ENCODE data around the gene KMT5B. TPM values are rescaled to one million over a fixed set of nuclear protein-coding genes. Genes with fewer than 3 reads are reported as not detected.
A peak's percentile ranks its signal among the peaks of the same experiment; 100 is the strongest.

KMT5B gene
- total and polyA plus RNA-seq, 2 of the 4 experiments (the other 2 are of a cell fraction) = 11.2 to 13.4 TPM

- ChIA-PET POLR2A (ENCODE audit: unreplicated experiment) (no interaction called here), CTCF (interaction anchor here (0.6 kb wide), 1 partner anchor 11 kb away, joined by 3 read pairs; no protein-coding TSS in a partner anchor)
- Histone ChIP-seq H4K91ac (ENCODE audit: insufficient read depth, low read depth, low read length) (no peak overlapping the region), H3K4me1 (ENCODE audit: control insufficient read depth, insufficient read depth, low read length) (peaks cover 11% of the 10 kb centered on the region), H2AK5ac (ENCODE audit: low read depth, low read length) (peak overlapping the region; percentile 43; the same call in 1 of the 2 replicates), H2BK120ac (ENCODE audit: low read depth, low read length) (no peak overlapping the region), H3K18ac (ENCODE audit: low read depth, low read length) (no peak overlapping the region), H3K4ac (ENCODE audit: low read depth, low read length) (no peak overlapping the region; the same call in 1 of the 2 replicates), H3K9me3 (ENCODE audit: control insufficient read depth, insufficient read depth, low read length) (no peaks in the 10 kb centered on the region), H2BK20ac (ENCODE audit: low read depth, low read length) (no peak overlapping the region), H3K23ac (ENCODE audit: low read depth, low read length) (no peak overlapping the region), H3K36me3 (ENCODE audit: control insufficient read depth, insufficient read depth, low read length) (peaks cover 46% of the 10 kb centered on the region), H3K27ac (ENCODE audit: insufficient read depth, low read length) (no peak overlapping the region), H2BK15ac (ENCODE audit: low read depth, low read length) (no peak overlapping the region), H3K9ac (ENCODE audit: low read depth, low read length) (no peak overlapping the region), H2AFZ (replicated peaks; ENCODE audit: low read length, poor library complexity) (no peak overlapping the region), H3K4me3 (ENCODE audit: insufficient read depth, low read depth, low read length) (no peak overlapping the region), H4K8ac (ENCODE audit: low read depth in 2 of 2, low read length in 2 of 2) (peak overlapping the region in 1 of 2 experiments; percentile 1; a peak in 1 of 4 replicates), H3K4me2 (ENCODE audit: low read depth, low read length) (no peak overlapping the region), H2AK9ac (replicated peaks; ENCODE audit: low read depth, low read length, poor library complexity) (no peak overlapping the region), H3K27me3 (ENCODE audit: control insufficient read depth, insufficient read depth, low read length) (no peaks in the 10 kb centered on the region), H3K9me1 (ENCODE audit: insufficient read depth, low read length) (peaks cover 24% of the 10 kb centered on the region), H2BK5ac (ENCODE audit: low read depth, low read length, poor library complexity, severe bottlenecking) (no peak overlapping the region), H3K14ac (replicated peaks; ENCODE audit: low read depth, low read length) (no peak overlapping the region), H3K79me1 (ENCODE audit: low read depth in 1 of 2, low read length in 2 of 2) (peaks cover 9 to 32% of the 10 kb centered on the region in 2 experiments; a peak in 3 of 4 replicates), H3K56ac (ENCODE audit: extremely low read depth, insufficient read depth, low read length) (no peak overlapping the region), H4K20me1 (ENCODE audit: insufficient read depth, low read length) (peaks cover 35% of the 10 kb centered on the region), H4K5ac (ENCODE audit: low read depth, low read length) (no peak overlapping the region)
- 67% methylated on average over 1 of the region's 6 CpGs; no CpG with 5 or more reads in 1 of the 2 experiments for WGBS, 2 experiments (ENCODE audit: extremely low coverage in 2 of 2, insufficient read length in 1 of 2)
- intact Hi-C loops (cut with micrococcal nuclease) (no loop called here), in situ Hi-C loops (cut with MboI; ENCODE audit: low sequenced_read_pairs) (loop anchor here (5.0 kb wide), 1 partner anchor 192 kb away; no protein-coding TSS in a partner anchor), dilution Hi-C loops (cut with HindIII; ENCODE audit: low sequenced_read_pairs, unreplicated experiment) (no loop called here)
- ATAC-seq (ENCODE audit: low read depth) (no peak), DNase-seq (no peak)
- TF ChIP-seq CTCF (conservative IDR thresholded peaks at IDR 0.05; ENCODE audit: low read depth, low read length) (no peak), FOS (IDR thresholded peaks at IDR 0.05; ENCODE audit: low read depth, low read length) (no peak), MAFK (IDR thresholded peaks at IDR 0.05; ENCODE audit: low read depth, low read length) (no peak), CEBPB (IDR thresholded peaks at IDR 0.05; ENCODE audit: low read depth, low read length) (no peak), RFX5 (IDR thresholded peaks at IDR 0.05; ENCODE audit: low read depth, low read length) (no peak), USF2 (IDR thresholded peaks at IDR 0.05; ENCODE audit: low read depth, low read length) (no peak), SMC3 (IDR thresholded peaks at IDR 0.05; ENCODE audit: low read depth, low read length) (no peak), MXI1 (IDR thresholded peaks at IDR 0.05; ENCODE audit: borderline replicate concordance, low read depth, low read length) (no peak), RAD21 (IDR thresholded peaks at IDR 0.05; ENCODE audit: low read length) (no peak), RCOR1 (IDR thresholded peaks at IDR 0.05; ENCODE audit: insufficient replicate concordance, low read length) (no peak), POLR2A (IDR thresholded peaks at IDR 0.05; ENCODE audit: low read depth, low read length) (no peak), CHD1 (IDR thresholded peaks at IDR 0.05; ENCODE audit: low read depth, low read length) (no peak), MAZ (IDR thresholded peaks at IDR 0.05; ENCODE audit: borderline replicate concordance, low read depth, low read length) (no peak), BHLHE40 (IDR thresholded peaks at IDR 0.05; ENCODE audit: low read depth, low read length) (no peak), NFE2L2 (IDR thresholded peaks at IDR 0.05; ENCODE audit: low read depth, low read length) (no peak)
- TF ChIP-seq, protein P1, sequence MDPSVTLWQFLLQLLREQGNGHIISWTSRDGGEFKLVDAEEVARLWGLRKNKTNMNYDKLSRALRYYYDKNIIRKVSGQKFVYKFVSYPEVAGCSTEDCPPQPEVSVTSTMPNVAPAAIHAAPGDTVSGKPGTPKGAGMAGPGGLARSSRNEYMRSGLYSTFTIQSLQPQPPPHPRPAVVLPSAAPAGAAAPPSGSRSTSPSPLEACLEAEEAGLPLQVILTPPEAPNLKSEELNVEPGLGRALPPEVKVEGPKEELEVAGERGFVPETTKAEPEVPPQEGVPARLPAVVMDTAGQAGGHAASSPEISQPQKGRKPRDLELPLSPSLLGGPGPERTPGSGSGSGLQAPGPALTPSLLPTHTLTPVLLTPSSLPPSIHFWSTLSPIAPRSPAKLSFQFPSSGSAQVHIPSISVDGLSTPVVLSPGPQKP (IDR thresholded peaks at IDR 0.05; ENCODE audit: borderline replicate concordance, low read depth, low read length) = no peak
- no TSS peak for BruUV-seq (replicated peaks)
These were observed 47.4 kb upstream of the KMT5B start for GRCh38 chr11:68260484-68260883.

Data from IMR-90 (cell line).